ENCODE measurements around the gene MEX3A.

MEX3A gene

DNA sequence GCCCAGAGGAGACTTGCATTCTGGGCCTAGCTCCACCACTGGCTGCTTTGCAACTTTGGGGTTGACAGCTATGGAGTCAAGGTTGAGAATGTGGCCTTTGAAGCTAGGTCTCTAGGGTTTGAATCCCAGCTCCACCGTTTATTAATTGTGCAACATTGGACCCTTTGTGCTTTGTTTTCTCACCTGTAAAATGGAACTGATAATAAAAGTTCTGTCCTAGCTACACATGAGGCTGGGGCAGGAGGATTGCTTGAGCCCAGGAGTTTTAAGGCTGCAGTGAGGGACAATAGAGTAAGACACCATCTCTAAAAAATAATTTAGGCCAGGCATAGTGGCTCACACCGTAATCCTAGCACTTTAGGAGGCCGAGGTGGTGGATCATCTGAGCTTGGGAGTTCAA is 17.0 kb upstream of the MEX3A start:
- H3K9me3 Mint-ChIP-seq (ENCODE audit: low read depth): no peaks in the 10 kb centered on the region
- H3K4me3 Mint-ChIP-seq: no peak overlapping the region
- peaks cover 55% of the 10 kb centered on the region for H3K4me1 Mint-ChIP-seq (ENCODE audit: low read depth)
- H3K36me3 Mint-ChIP-seq: no peaks in the 10 kb centered on the region
- H3K27ac Mint-ChIP-seq: no peak overlapping the region
- H3K27me3 Mint-ChIP-seq: no peaks in the 10 kb centered on the region

DNA sequence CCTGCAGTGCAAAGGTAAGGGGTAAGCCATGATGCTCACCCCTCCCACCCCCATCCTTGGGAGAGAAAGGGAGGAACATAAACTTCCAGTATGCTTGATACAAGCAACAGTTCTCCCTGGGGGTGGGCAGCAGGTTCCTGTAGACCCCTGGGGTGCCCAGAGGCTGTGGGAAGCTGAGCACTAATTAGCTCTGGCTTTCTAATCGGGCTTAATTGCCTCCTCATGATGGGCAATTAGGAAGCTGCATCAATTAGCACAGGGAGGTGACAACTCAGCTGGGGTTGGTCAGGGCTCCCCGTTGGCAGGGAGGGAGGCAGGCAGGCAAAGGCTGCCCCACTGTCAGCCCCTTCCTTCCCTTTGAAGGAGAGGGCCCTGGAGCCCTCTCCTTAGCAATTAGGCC is 16.5 kb upstream of the MEX3A start:
- Mint-ChIP-seq H3K4me3 (no peak overlapping the region), H3K27ac (peak overlapping the region; percentile 86), H3K4me1 (ENCODE audit: low read depth) (peaks cover 50% of the 10 kb centered on the region), H3K9me3 (ENCODE audit: low read depth) (no peaks in the 10 kb centered on the region), H3K27me3 (no peaks in the 10 kb centered on the region), H3K36me3 (no peaks in the 10 kb centered on the region)

DNA sequence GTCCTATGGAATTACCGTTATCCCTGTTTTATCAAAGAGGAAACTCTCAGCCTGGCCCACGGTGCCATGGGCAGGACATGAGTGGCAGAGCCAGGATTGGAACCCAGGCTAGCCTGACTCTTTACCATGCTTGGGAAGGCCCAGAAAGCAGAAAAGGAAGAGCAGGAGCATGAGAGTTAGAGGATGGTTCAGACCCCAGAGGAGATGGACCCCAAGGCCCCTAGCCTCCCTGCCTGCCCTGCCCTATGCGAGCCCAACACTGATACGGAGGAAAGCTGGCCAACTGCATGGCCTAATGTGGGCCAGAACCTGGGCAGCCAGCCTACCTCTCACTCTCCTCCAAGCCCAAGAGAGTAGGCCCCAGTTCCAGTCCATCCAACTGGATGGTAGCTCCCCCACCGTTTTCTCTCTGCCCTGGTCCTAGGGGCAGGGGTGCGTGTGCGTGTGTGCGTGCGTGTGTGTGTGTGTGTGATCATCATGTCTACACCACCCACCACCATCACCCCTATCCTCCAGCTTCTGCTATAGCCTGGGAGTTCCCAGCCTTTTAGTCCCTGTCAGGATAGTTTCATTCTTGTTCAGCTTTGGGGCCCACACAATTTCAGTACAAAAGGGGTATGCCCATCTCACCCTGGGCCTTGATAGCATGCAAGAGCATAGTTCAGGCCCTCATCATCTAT is 15.4 kb upstream of the MEX3A start:
- peak overlapping the region; percentile 86 for H3K27ac Mint-ChIP-seq
- H3K4me1 Mint-ChIP-seq (ENCODE audit: low read depth): peaks cover 40% of the 10 kb centered on the region
- H3K9me3 Mint-ChIP-seq (ENCODE audit: low read depth): no peaks in the 10 kb centered on the region
- no peaks in the 10 kb centered on the region for H3K27me3 Mint-ChIP-seq
- H3K4me3 Mint-ChIP-seq: peak overlapping the region; percentile 51
- H3K36me3 Mint-ChIP-seq: no peaks in the 10 kb centered on the region

DNA sequence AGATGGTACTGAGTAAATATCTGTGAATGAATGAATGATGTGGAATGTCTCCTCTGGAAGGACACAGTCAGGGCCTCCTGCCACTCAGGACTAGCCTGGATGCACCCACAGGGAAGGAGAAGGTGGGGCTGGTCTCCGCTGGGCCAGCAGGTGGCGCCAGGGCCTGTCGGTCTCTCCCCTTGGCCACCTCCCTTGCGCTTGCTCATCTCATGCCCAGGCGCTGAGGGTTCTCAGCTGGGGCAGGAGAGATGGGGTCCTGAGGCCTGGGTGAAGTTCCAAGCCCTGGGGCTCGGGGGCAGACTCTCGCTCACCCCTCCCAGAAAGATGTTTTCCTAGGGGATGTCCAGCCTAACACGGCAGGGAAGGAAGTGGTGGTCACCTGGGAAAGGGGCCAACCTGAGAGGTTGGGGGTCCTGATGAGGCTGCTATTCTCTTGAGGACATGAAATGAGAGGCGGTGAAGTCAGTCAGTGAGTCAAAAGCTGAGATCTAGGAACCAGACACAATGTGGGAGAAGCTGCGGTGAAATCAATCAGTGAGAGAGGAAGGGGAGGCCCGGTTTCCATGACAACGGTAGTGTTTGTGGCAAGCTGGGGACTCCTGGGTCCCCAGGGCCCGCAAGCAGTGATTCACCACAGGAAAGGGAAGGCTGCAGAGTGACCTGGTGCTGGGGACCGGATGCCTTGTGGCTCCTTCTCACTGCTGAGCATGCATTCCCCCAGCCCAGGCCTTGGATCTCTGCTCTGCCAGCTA is 14.6 kb upstream of the MEX3A start:
- Mint-ChIP-seq H3K36me3 (no peaks in the 10 kb centered on the region), H3K4me1 (ENCODE audit: low read depth) (peaks cover 40% of the 10 kb centered on the region), H3K27me3 (no peaks in the 10 kb centered on the region), H3K9me3 (ENCODE audit: low read depth) (no peaks in the 10 kb centered on the region), H3K27ac (peak overlapping the region; percentile 86), H3K4me3 (peak overlapping the region; percentile 40)

DNA sequence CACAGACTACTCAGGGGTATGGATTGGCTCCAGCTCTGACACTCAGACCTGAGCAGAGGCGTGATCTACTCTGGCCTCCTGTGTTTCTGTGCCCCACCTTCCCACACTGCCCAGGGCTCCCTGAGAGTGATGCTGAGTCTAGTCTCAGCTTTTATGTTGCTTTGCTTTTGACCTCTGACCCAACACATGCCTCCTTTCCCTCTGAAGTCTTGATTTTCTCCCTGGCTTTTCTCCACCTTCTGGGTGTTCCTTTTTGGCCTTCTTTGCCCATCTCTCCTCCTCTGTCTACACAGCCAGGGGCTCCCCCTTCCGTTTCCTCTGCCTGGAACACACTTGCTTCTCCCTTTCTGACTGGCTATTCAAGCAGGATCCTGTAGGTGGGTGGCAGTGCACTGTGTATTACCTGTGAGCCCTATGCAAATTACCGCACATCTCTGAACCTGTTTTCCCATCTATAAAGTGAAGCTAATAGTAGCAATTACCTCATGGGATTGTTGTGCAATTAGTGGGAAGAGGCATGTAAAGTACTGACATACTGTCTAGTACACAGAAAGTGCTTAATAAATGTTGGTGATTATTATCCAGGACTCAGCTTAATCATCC is 13.7 kb upstream of the MEX3A start:
- H3K27ac Mint-ChIP-seq: no peak overlapping the region
- H3K27me3 Mint-ChIP-seq: no peaks in the 10 kb centered on the region
- H3K4me3 Mint-ChIP-seq: peak overlapping the region; percentile 40
- no peaks in the 10 kb centered on the region for H3K9me3 Mint-ChIP-seq (ENCODE audit: low read depth)
- H3K4me1 Mint-ChIP-seq (ENCODE audit: low read depth): peaks cover 41% of the 10 kb centered on the region
- H3K36me3 Mint-ChIP-seq: no peaks in the 10 kb centered on the region

DNA sequence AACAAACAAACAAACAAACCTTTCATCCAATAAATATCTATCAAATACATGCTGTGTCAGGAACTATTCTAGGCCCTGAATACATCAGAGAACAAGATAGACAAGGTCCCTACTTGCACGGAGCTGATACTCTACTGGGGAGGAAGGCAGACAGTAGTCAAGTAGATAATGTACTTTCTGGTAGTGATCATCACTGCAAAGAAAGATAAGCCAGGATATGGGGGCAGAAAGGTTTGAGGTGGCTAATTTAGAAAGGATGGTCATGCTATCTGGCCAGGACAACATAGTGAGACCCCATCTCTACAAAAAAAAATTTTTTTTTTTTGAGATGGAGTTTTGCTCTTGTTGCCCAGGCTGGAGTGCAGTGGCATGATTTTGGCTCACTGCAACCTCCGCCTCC is 9.3 kb upstream of the MEX3A start:
- no peak overlapping the region for H3K4me3 Mint-ChIP-seq
- no peak overlapping the region for H3K27ac Mint-ChIP-seq
- H3K36me3 Mint-ChIP-seq: no peaks in the 10 kb centered on the region
- H3K9me3 Mint-ChIP-seq (ENCODE audit: low read depth): no peaks in the 10 kb centered on the region
- H3K27me3 Mint-ChIP-seq: peaks cover 5% of the 10 kb centered on the region
- H3K4me1 Mint-ChIP-seq (ENCODE audit: low read depth): peaks cover 15% of the 10 kb centered on the region

DNA sequence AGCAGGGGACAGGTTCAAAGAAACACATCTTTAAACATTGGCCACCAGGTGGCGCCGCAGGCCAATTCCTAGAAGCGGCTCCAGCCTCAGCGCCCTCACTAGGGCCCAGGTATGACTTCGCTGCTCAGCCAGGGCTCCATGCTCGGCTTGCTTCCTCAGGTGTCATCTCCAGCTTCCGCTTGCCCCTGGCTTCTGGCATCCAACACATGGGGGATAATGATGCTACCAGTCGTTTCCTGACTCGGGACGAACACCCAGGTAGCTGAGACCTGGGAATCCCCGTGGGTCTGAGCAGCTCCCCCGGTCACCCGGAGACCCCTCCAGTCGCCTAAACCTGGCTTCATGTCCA is 8.5 kb upstream of the MEX3A start:
- no peaks in the 10 kb centered on the region for H3K9me3 Mint-ChIP-seq (ENCODE audit: low read depth)
- H3K27me3 Mint-ChIP-seq: peaks cover 9% of the 10 kb centered on the region
- no peaks in the 10 kb centered on the region for H3K36me3 Mint-ChIP-seq
- no peak overlapping the region for H3K27ac Mint-ChIP-seq
- peaks cover 7% of the 10 kb centered on the region for H3K4me1 Mint-ChIP-seq (ENCODE audit: low read depth)
- H3K4me3 Mint-ChIP-seq: no peak overlapping the region

DNA sequence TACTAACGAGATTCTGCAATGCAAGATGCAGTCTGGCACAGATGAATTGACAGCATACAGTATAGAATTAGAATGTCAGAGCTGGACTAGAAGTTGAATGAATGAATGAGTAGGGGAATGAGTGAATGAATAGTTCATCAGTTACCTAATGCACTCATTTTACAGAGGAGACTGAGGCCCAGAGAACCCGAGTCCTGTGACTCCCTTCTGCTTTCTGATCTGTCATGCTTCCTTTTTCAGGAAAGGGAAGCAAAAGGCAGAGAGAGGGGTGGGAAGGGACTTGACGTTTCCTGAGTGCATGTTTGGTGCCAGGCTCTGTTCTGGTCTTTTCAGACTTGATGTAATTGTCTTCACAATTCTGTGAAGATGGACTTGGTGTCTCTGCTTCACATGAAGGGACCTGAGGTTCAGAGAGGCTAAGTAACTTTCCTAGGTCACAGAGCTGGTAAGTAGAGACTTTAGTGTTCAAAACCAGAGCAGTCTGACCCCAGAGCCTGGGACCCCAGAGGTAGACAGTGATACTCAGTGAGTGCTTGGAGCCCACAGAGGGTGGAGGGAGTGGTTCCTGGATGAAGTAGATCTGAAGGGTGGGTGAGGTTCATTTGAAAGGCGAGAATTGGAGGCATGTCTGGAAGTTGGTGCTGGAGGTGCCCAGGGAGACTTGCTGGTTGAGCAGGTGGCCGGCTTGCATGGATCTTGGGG is 8.0 kb upstream of the MEX3A start:
- Mint-ChIP-seq H3K4me3 (no peak overlapping the region), H3K27ac (no peak overlapping the region), H3K27me3 (peaks cover 11% of the 10 kb centered on the region), H3K9me3 (ENCODE audit: low read depth) (no peaks in the 10 kb centered on the region), H3K36me3 (no peaks in the 10 kb centered on the region), H3K4me1 (ENCODE audit: low read depth) (peaks cover 4% of the 10 kb centered on the region)

DNA sequence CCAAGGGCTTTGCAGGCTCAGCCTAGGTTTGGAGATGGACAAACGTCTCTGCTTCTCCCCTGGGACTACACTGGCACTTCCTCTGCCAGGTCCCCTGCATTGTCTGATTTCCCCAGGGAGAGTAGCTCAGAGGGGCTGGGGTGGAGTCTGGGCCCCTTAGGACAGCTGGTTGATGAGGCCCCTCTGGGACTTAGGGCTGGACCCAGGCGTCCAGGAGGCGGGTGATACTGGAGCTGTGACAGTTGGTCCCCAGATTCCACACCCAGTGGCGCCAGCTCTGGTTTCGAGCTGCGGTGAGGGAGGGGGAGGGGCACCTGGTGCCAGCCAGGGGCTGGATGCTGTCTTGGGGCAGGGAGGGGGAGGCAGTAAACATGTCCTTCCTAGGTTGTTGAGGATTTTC is 7.4 kb upstream of the MEX3A start:
- Mint-ChIP-seq H3K9me3 (ENCODE audit: low read depth) (no peaks in the 10 kb centered on the region), H3K36me3 (no peaks in the 10 kb centered on the region), H3K27ac (no peak overlapping the region), H3K27me3 (peaks cover 12% of the 10 kb centered on the region), H3K4me3 (no peak overlapping the region), H3K4me1 (ENCODE audit: low read depth) (peaks cover 4% of the 10 kb centered on the region)

DNA sequence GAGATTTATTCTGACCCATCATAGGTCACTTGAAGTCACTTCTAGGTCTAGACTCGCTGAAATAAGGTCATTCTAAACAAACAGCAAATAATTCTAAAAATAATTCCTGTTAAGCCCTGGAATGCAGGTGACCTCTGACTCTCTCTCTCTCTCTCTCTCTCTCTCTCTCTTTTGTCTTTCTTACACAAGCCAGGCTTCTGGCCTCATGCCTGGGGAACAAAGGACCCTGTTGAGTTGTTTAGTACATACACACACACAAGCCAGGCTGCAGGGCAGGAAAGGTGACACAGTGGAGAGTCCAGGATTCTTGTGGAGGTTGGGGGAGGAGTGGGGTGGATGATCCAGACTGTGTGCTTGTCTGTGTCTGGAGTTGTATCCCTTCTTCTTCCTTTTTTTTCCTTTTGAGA is 4.0 kb upstream of the MEX3A start:
- Mint-ChIP-seq H3K36me3 (no peaks in the 10 kb centered on the region), H3K27ac (no peak overlapping the region), H3K27me3 (peaks cover 17% of the 10 kb centered on the region), H3K9me3 (ENCODE audit: low read depth) (no peaks in the 10 kb centered on the region), H3K4me1 (ENCODE audit: low read depth) (peaks cover 8% of the 10 kb centered on the region), H3K4me3 (no peak overlapping the region)

DNA sequence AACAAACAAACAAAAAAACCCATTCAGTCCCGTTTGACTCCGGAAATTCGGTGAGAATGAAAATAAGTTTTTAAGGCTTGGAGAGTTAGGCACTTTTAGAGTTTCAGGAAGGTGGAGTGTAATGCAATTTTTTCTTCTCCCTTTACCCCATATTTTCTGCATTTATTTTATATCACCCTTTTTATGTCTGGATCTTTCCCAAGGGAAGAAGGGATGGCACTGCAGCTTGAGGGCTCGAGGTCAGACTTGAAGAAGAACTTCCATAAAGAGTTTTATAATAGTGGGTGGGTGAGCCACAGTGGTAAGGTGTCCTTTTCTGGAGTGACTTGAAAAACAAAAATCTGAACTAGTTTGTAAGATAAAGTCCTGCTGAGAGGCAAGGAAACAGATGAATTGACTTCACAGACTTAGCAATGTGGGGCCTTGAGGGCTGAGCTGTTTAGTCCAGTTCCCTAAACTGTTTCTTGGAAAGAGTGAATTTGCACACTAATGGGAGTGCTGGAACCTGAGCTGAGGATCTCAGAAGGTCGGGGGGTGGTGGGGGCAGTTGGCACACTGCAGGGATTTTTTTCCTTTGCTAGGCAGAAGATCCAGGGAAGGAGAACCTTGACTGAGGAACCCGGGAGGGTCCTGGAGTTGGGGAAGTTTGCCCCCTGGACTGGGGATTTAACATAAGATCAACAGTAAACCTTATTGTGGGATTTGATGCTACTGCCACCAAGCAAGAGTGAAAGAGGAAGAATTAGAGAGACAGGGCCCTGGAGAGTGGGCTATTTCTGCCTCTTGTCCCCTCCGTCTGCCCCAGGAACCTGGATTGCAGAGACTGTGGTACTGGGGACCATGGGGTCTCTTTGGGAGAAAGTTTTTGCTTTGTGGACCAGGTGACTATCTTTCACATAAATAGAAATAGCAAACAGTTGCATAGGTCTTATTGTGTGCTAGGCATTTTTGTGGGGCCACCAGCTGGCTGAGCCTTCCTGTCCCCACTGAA is 1.8 kb upstream of the MEX3A start:
- Mint-ChIP-seq H3K27ac (no peak overlapping the region), H3K4me1 (ENCODE audit: low read depth) (peaks cover 6% of the 10 kb centered on the region), H3K27me3 (peaks cover 16% of the 10 kb centered on the region), H3K4me3 (peak overlapping the region; percentile 75), H3K36me3 (no peaks in the 10 kb centered on the region), H3K9me3 (ENCODE audit: low read depth) (no peaks in the 10 kb centered on the region)

DNA sequence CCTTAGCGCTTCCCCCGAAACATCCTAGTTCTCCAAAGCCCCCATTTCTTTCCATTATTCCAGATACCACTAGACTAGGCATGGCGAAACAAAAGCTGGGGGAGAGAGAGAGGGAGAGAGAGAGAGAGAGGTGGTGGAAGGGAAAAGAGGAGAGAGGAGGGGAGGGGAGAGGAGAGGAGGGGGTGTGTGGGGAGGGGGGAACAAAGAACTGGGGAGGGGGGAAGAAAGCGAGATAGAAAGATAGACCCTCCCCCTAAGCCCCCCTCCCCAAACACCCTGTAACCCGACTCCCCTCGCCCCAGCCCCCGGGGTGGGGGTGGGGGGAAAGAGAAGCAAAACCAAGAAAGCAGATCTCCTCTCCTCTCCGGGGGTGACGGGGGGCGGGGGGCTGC is 352 bp downstream of the MEX3A start:
- H3K4me3 Mint-ChIP-seq: peak overlapping the region; percentile 84
- no peak overlapping the region for H3K27ac Mint-ChIP-seq
- peaks cover 6% of the 10 kb centered on the region for H3K4me1 Mint-ChIP-seq (ENCODE audit: low read depth)
- no peaks in the 10 kb centered on the region for H3K36me3 Mint-ChIP-seq
- peaks cover 16% of the 10 kb centered on the region for H3K27me3 Mint-ChIP-seq
- H3K9me3 Mint-ChIP-seq (ENCODE audit: low read depth): no peaks in the 10 kb centered on the region

DNA sequence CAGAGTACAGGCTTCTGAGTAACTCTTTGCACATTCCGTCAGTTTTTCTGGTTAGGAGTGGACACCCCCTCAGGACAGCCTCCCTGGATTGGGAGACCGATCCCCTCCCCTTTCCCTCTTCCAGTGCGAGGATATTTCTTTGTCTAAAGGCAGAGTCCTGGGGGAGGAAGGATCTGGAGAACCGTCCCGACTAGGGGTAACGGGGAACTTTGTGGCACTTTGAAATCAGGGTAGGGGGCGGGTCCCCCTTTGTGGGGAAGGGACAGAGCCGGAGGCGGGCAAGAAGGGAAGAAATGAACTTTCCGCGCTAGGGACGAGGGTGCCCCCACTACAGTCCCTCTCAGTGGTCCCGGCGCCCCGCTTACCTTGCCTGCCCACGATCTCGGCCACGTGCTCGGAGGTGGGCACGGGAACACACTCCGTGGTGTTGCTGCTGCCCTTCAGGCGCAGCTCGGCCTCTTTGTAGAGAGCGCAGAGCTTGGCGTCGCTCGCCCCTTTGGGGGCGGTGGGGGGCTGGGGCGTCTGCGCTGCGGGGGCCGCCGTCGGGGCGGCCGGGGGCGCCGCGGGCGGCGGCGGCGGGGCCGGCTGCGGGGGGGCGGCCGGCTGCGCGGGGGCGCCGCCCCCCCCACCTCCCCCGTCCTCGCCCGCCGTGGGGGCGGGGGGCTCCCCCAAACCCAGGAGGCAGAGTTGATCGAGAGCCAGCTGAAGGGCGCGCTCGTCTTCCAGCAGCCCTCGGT is 917 bp downstream of the MEX3A start:
- Mint-ChIP-seq H3K27me3 (peaks cover 14% of the 10 kb centered on the region), H3K4me3 (peak overlapping the region; percentile 77), H3K9me3 (ENCODE audit: low read depth) (no peaks in the 10 kb centered on the region), H3K4me1 (ENCODE audit: low read depth) (peaks cover 6% of the 10 kb centered on the region), H3K36me3 (no peaks in the 10 kb centered on the region), H3K27ac (no peak overlapping the region)

DNA sequence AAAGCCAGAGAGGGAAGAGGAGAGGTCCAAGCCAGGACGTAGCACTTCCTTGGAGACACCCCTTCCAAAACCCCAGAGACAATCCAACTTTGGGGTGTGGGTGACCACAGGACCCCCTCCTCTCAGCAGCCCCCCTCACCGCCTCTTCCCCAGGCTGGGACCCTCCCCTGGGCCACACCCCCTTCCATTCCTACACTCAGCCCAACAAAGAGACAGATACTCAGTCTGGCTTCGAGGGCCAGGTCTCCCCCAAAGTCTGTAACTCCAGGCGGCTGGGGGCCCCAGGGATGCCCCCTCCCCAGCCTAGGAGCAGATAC is 1.4 kb downstream of the MEX3A start:
- Mint-ChIP-seq H3K4me3 (peak overlapping the region; percentile 75), H3K27ac (no peak overlapping the region), H3K27me3 (peaks cover 11% of the 10 kb centered on the region), H3K36me3 (no peaks in the 10 kb centered on the region), H3K4me1 (ENCODE audit: low read depth) (peaks cover 6% of the 10 kb centered on the region), H3K9me3 (ENCODE audit: low read depth) (no peaks in the 10 kb centered on the region)
